GM19240 (cell line): ENCODE results near the gene MRPL19.

ENCODE experiments used
- DNase-seq: peaks from one replicate; pipeline ENCODE4 v3.0.0; 2011; ENCODE audit warnings: low spot score; ENCODE audit not compliant: insufficient read length

The MRPL19 gene

DNA sequence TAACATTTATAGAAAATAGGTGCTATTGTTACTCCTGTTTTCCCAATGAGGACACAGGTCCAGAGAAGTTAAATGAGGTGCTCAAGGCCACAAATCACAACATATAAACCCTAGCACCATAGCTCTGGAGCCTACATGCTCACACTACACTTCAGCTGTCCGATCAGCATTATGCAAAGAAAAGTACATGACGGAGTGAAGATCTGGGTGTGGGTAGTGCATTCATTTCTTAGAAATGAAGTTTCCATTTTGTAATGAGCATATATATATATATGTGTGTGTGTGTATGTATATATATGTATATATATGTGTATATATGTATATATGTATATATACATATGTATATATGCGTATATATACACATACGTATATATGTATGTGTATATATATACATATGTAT is 30.2 kb upstream of the MRPL19 start:
- DNase-seq: no peak

DNA sequence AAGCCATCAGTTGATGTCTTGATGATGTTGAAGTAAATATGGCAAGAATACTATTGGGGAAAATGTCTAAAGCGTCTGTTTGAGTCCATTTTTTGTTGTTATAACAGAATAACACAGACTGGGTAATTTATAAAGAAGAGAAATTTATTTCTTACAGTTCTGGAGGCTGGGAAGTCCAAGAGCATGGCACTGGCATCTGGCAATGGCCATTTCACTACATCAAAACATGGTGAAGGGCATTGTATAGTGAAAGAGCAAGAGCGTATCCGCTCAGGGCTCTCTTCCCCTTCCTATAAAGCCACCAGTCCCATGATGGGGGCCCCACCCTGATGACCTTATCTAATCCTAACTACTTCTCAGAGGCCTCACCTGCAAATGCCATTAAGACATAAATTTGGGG is 29.6 kb upstream of the MRPL19 start:
- no peak for DNase-seq

DNA sequence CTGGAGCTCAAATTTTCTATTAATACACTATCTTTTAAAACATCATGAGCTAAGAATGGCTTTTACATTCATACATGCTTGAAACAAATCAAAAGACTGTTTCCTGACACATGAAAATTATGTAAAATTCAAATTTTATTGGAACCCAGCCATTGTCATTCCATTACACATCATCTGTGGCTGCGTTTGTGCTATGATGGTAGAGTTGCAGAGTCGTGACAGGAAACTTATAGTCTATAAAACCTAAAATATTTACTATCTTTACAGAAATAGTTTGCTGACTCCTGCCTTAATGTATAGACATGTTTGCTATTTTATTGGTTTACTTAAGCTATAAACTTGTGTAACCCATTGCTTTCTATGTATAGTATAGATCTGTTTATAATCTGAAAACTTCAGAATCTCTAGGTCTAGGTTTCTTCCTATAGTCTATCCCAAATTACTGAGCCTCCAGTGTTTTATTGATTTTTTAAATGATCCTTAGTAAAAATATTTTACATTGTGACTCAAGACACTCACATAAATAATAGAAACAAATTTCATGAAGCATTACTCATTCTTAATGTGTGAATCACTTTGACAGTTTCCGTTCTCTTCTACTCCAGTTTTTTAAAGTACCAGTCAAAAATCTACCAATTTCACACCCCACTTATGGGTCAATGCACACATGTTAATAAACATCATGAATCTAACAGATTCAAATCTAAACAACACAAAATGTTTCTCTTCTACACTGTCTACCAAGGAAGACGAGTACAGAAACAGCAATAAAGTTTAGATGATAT is 26.4 kb upstream of the MRPL19 start:
- no peak for DNase-seq

DNA sequence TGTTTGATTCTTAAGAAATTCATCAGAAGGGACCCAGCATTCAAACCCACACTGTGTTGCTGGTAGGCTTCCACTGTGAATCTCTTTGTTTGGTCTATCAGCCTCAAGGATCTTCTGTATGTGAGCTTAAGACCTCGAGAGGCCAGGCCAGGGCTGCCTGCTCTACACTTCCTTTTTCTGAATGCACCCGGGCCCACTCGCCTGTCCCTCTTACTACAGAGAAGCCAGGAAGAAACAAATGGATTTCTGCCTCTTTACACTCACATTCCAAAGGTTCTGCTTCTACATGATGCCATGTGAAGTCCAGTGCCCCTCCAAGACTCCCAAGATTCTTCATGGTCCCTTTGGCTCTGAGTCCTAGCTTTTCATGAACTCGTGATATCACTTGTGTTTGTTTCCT is 25.4 kb upstream of the MRPL19 start:
- DNase-seq: no peak

DNA sequence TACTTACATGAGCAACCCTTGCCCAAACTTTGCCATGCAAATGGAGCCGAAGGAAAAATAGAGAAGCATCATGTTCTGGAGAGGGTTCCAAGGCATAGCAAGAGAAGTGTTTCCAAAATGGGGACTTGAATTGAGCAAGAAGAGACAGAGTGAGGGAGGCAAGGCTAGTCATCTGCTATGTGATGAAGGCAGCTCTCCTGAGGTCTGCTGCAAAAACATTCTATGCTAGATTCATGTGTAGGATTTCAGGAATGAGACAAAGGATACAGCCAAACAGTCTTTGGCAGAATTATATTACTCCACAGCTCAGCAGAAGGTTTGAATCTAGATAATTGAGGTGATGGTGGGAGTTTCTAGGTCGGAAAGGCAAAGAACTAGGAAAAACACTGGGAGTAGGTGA is 24.1 kb upstream of the MRPL19 start:
- no peak for DNase-seq

DNA sequence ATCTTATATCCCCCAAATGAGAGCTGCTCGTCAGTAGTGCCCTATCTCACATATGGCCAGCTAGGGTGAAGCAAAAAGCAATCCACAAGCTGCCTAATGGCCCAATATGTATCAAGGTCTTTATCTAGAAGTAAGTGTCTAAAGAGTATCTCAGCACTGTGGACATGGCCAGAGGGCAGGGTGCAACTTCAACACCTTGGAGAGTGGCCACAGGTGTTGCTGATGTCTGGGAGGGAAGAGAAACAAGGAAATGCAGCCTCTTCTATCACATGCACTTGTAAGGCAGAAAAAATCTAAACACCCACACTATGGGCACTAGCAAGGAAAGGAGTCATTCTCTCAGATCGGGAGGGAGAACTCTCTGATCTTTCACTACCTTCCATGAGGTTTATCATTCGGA is 23.7 kb upstream of the MRPL19 start:
- no peak for DNase-seq

DNA sequence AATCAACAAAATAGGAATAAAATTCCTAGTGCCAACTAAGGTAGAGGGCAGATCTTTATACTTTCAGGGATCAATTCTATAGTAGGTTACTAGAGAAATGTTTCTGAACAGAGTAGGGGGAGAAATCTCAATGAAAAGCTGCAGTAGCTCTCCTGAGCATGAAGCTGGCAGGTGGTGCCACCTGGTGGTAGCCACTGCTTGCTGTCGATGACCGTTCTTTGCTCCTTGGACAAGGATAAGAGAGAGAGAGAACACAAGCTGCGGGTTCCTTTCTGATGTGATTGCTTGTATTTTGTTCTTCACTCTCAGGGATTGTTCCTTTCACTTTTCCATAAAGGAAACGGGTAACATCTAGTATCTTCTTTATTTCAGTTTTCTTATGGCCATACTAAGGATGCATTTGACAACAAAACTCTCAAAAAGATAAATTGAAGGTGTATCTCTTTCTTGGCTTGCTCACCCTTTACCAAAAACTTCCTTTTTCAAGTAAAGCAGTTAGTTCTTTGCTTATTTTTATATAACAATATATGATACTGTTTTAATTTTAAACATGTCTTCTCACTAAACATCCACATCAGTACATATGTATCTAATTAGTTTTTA is 18.6 kb upstream of the MRPL19 start:
- DNase-seq: peak; percentile 53

DNA sequence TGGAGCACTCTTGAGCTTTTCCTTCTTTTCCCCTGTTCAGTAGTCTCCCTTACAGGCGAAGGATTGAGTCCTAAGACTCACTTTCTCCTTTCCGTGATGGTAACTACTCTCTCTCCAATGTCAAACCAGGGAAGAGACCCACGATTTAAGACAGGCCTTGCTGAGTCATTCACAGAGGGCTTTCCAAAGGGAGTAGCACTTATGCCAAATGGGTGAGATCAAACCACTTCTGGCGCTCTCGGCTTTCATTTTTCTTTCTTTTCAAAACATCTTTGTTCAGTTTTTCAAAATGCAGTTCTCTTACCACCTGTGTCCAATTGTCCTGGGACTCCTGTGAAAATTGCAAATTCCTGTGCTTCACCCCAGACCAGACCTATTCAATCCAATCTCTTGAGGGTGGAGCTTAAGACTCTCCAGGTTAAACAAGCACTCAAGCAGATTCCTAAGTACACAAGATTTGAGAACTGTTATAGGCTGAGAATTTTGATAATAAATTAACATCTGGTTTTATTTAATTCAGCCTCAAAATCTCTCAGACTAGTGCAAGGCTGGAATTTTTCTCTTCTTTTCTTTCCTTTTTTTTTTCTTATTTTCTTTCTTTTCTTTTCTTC is 14.4 kb upstream of the MRPL19 start:
- no peak for DNase-seq

DNA sequence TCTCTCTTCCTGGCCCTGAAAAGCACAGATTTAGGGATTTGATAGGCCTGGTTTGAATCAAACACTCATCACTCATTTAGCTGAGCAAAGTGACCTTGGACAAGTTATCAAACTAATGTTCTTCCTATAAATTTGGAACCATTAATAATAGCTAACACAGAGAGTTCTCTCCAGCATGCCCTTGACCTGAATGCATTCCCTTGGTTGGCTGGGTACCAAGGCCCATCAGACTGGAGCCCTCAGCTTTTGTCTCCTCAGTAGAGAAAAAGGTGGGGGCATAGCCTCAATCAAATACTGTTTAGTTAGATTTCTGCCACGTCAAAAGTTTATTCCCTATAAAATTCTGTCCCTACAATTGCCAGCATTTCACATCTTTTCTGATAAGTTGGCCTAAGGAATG is 13.8 kb upstream of the MRPL19 start:
- no peak for DNase-seq

DNA sequence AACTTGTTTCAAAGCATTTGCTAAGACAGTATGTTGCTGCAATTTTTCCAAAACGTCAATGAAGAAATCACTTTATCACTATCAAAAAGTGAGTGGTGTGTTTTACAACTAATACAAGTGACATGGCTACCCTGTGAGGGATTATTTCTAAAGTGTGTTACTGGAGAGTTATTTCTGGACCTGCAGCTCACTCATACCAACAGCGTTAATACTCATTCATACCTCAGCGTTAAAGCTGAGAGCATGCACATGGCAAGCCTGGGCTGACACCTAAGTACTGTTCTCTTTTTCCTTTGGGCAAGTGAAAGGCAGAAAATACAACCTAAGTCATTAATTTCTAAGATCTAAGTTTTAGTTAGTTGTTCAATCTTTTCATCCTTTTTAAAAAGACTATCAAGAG is 13.0 kb upstream of the MRPL19 start:
- no peak for DNase-seq

DNA sequence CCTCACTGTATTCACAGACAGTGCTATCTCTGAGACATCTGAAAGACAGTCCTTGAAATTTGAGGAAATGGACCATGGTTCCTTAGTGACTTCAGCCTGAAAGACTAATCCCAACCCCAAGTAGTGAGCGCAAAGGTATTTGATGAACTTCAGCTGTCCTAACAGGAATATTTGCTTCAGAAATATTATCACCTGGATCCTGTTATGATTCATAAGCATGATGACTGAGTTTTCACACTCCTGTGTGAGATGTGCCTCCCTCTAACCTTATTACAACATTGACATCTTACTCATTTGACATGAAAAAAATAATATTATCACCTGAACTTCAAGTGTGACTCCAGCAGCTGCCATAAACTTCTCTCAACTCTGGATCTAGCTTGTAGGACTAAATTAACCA is 11.6 kb upstream of the MRPL19 start:
- no peak for DNase-seq

DNA sequence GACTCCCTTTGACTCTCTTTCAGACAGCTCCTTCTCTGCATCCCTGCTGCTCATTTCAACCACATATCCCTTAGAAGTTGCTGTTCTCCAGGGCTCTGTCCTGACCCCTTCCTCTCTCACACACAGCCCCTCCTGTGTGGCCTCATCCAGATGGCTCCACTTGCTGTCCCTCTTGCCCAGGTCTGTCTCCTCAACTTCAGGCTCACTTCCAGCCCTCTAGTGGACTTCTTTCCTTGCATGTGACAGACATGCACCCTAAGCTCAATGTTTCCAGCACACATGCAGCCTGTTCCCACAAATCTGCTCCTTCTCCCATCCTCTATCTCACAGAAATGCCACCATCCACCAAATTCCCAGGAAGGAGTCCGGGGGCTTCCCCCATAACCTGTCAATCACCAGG is 9.0 kb upstream of the MRPL19 start:
- DNase-seq: no peak

DNA sequence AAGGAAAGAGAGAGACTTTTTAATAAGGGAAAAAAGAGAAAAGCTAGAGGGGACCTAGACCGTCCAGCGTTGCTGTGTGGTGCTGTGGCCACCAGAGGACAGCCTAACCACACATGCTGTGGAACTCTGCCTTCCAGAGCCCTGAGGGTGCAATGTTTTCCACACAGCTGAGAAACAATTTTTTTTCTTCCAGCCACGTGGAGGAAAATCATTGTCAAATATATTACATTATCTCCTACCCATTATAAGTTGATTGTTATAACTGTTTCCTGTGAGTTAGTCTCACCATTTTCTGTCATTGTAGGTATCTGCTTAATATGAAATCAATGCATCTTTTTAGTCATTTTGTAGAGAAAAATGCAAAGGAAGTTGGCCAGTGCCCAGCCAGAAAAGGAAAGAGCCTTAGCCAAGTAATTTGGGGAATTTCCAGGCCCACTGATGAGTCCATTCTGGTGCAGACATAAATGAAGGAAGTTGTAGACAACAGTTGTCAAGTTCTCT is 5.9 kb upstream of the MRPL19 start:
- DNase-seq: peak; percentile 15

DNA sequence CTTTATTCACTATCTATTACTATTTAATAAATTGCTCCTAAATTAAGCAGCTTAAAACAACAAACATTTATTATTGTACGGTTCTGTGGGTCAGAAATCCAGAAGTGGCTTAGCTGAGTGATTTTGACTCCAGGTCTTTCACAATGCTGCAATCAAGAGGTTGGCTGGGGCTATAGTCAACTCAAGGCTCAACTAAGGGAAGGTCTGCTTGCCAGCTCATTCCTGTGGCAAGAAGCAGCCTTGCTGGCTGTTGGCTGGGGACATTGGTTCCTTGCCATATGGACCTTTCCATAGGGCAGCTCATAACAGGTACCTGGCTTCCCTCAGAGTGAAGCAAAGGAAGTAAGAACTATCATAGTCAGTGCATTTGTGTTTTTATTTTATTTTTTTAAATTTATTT is 5.0 kb upstream of the MRPL19 start:
- no peak for DNase-seq

DNA sequence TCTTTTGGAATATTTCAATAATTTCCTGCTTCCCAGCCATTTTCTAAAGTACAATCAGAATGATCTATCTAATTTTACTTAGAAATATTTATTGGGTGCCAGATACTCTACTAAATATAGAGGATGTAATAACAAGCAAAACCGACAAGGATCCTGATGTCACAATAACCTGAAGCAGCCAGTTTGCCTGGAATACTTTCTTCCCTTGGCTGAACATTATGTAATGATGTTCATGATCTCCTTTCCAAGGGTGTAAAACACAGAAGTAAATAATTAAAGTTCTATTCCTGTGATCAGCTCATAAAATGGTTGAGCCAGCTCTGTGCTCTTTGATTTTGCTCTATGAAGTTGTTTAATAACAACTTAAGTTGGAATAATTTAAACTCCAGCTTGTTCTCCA is 2.6 kb upstream of the MRPL19 start:
- DNase-seq: no peak

DNA sequence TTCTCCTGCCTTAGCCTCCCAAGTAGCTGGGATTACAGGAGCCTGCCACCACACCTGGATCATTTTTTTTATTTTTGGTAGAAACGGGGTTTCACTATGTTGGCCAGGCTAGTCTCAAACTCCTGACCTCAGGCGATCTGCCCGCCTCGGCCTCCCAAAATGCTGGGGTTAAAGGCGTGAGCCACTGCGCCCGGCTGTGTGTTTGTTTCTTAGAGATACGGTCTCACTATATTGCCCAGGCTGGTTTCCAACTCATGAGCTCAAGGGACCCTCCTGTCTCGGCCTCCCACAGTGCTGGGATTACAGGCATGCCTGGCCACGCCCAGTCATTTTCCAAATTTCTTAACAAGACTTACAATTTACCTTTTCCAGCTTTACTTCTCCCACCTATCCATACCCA is 940 bp upstream of the MRPL19 start:
- DNase-seq: no peak

DNA sequence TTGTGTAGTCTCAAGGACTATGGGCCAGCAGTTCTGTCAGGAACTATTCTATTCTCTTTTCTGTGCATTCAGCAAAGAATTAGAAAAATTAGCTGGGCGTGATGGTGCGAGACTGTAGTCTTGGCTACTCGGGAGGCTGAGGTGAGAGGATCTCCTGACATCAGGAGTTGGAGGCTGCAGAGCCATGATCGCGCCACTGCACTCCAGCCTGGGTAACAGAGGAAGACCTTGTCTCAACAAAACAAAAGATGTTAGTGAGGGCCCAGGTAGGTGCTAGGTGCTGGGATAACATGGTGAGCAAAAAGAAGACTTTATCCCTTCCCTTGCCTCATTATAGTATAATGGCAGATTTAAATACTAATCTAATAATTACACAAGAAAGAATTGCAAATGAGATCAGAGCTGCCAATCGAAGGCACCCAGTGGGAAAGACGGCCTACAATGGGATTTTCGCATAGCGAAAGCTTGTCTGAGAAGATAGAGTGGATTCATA is 447 bp upstream of the MRPL19 start:
- no peak for DNase-seq

DNA sequence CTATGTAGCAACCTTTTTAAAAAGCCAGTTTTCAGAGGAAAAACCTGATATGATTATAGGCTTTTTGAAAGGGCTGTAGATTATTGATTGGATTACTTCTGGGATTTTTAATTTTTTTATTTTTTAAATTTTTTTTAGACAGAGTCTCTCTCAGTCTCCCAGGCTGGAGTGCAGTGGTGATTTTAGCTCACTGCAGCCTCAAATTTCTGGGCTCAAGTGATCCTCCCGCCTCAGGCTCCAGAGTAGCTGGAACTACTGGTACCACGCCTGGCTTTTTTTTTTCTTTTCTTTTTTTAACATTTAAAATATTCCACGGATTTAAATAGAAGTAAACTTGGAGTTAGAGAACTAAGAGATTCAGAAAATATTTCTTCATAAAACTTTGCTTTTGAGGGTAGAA is 1.2 kb downstream of the MRPL19 start:
- no peak for DNase-seq

DNA sequence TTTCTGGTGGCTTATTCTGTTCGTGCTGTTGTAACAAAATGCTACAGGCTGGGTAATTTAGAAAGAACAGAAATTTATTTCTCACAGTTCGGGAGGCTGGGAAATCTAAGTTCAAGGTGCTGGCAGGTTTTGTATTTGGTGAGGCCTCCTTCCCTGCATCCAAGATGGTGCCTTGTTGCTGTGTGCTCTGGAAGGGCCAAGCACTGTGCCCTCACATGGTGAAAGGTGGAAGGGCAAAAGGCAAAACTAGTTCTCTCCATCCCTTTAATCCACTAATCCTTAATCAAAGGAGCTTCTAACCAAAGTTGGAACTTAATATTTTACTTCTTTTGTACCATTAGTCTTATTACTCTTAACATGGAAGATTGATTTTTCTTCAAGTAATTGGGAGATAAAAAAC is 7.4 kb downstream of the MRPL19 start:
- DNase-seq: no peak

DNA sequence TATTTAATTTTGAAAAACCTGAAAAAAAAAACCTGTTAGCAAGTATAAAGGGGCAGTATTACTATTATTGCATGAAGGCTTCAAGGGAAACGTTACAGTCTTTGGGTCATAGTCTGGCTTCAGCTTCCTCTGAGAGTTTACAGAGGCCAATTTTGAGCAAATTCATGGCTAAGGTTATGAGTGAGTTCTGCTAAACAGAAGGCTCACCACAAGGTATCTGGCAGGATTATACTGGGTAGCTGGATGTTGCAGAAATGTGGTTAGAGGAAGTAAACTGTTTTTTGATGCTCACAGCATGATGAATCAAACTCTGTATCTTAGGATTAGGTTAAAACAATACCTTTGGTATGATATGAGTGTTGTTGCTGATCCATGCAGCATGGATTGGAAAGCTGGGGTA is 9.3 kb downstream of the MRPL19 start:
- DNase-seq: no peak

DNA sequence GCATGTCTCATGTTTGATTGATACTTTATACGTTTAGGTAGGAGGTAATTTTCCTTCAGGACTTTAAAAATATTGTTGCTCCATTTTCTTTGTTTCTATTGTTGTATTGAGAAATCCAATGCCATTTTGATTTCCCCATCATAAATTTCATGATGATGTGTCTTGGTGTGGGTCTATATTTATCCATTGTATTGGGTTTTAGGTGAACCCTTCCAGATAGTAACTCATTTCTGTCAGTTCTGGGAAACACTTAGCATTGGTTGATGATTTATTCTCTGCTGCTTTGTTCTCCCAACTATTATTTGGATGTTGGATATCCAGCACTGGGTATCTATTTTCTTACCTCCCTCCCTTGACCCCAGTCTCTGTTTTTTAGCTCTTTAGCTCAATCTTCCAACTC is 10.0 kb downstream of the MRPL19 start:
- DNase-seq: no peak

DNA sequence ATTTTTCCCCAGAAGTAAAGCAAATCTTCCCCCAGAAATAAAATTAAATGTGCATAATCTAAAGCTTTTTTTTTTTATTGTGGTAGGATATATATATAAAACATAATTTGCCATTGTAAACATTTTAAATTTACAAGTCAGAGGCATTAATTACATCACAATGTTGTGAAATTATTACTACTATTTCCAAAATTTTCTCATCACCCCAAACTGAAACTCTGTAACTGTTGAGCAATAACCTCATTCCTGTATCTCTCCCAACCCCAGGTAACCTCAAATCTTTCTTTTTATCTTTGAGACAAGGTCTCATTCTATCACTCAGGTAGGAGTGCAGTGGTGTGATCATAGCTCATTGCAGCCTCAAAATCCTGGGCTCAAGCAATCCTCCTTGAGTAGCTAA is 11.2 kb downstream of the MRPL19 start:
- DNase-seq: no peak

DNA sequence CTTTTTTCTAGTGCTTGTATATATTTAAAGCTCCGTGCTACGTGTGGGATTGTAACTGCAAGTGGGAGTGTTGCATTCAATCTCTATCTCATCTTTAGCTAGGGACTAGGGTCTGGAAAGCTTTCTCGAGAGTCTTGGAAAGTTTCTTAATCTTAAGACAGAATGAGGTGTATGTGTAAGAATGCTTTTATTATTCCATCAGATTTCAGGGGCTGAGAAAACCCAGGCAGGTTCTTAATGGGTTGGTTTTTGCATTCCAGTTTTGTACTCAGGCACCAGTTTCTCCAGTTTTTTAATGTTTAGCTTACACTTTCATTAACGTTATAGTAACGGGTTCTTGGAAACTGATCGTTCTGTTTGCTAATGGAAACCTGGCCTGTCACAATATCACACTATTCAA is 20.3 kb downstream of the MRPL19 start:
- DNase-seq: no peak
